Activated B cell treated with CpG ODN at 0.5 μM for 24 hours (primary cell): ENCODE data around the gene PTPRK. TPM values are rescaled to one million over a fixed set of nuclear protein-coding genes. Genes with fewer than 3 reads are reported as not detected.

ENCODE experiments used
- ATAC-seq: fragments of 200-7000 bp; cut with Tn5 transposase; one replicate; pipeline ENCODE4 v1.10.0; 2021; ENCODE audit warnings: low read depth, mild to moderate bottlenecking, moderate library complexity
- CTCF ChIA-PET: fragments of 350-600 bp; sonication (Branson Sonifier 250); formaldehyde crosslinking; loops from one replicate; lab custom pipeline; 2021; ENCODE audit warnings: antibody characterized with exemption; lab: Charles Lee
- POLR2A ChIA-PET: fragments of 350-600 bp; sonication (Branson Sonifier 250); formaldehyde crosslinking; loops from one replicate; lab custom pipeline; 2021; ENCODE audit warnings: antibody characterized with exemption; lab: Charles Lee
- DNase-seq: peaks from one replicate; pipeline ENCODE4 v3.0.0; 2022
- H3K27ac Mint-ChIP-seq: one replicate; pipeline ENCODE4 v1.8.0; 2020; ENCODE audit warnings: mixed read lengths
- H3K27me3 Mint-ChIP-seq: one replicate; pipeline ENCODE4 v1.8.0; 2021; ENCODE audit warnings: mixed read lengths
- H3K36me3 Mint-ChIP-seq: one replicate; pipeline ENCODE4 v1.8.0; 2021; ENCODE audit warnings: low read depth, mixed read lengths
- H3K4me1 Mint-ChIP-seq: one replicate; pipeline ENCODE4 v1.8.0; 2021; ENCODE audit warnings: mixed read lengths
- H3K4me3 Mint-ChIP-seq: one replicate; pipeline ENCODE4 v1.8.0; 2020; ENCODE audit warnings: mild to moderate bottlenecking, mixed read lengths
- H3K9me3 Mint-ChIP-seq: one replicate; pipeline ENCODE4 v1.8.0; 2020; ENCODE audit warnings: mixed read lengths
- CTCF ChIP-seq: fragments of 200-600 bp; IDR thresholded peaks from one replicate; pipeline ENCODE4 v1.8.0; 2022; ENCODE audit warnings: antibody characterized with exemption, mild to moderate bottlenecking
- intact Hi-C: fragments of 100-400 bp; cut with micrococcal nuclease; formaldehyde crosslinking; loops from one replicate; pipeline ENCODE4 v1.15.1; 2024
- total RNA-seq: library from RNA; stranded (reverse); gene quantifications from 2 replicates; pipeline ENCODE4 v1.2.3, GENCODE V29; 2022

PTPRK gene
- total RNA-seq, 1 donor from 2014 or later = 14.2 TPM

DNA sequence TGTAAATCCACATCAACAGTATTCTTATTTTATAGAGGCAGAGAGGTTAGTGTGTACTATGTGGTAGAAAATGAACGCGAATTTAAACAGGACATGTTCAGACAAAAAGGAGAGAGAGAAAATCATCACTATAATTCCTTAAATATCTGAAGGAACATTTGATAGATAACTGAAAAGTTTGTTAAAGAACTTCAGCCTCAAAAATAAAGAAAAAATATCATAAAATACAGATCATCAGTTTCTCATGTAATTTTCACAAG is 169.2 kb downstream of the PTPRK start:
- H3K4me3 Mint-ChIP-seq = no peak overlapping the region
- DNase-seq (no peak), ATAC-seq (no peak)
- no peak overlapping the region for H3K27ac Mint-ChIP-seq
- H3K9me3 Mint-ChIP-seq = no peaks in the 10 kb centered on the region
- no peaks in the 10 kb centered on the region for H3K36me3 Mint-ChIP-seq
- ChIA-PET POLR2A (no interaction called here), CTCF (no interaction called here)
- H3K4me1 Mint-ChIP-seq = no peaks in the 10 kb centered on the region
- H3K27me3 Mint-ChIP-seq = peaks cover 4% of the 10 kb centered on the region
- TF ChIP-seq CTCF = no peak
- intact Hi-C loops = no loop called here

DNA sequence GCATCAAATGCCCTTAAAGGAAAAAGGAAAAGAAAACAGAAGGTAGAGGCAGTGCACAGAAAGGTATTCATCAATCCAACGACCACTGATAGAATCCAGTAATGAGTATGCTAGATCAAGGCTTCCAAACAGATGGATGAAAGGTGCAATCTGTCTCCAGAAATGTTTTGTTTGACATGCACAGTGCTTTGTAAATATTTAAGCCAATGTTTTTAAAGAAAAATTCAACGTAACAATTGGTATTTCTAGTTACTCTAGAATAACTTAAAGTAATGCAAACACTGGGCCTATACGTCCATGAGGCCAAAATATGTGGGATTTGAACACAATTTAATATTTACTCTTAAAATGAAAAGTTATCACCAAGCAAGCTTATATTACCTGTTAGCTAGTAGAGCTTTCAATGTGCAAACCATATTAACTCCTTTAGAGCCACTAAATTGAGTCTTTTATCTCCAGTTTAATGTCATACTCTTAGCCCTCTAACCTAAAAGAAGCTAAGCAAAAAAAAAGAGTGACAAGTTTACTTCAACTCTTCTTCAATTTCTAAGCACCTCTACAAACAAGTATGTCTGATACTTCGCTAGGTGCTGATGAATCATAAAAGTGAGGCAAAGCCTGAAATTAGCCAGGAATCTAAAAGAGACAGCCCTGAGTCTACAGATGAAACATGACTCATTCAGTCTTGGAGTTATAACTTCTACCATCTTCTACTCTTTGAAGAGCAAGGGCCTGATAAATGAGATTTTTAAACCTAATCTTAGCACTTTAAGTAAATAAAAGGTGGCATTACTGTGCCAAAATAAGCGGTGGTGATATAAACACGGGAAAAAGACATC is 169.8 kb downstream of the PTPRK start:
- H3K9me3 Mint-ChIP-seq = no peaks in the 10 kb centered on the region
- no peak overlapping the region for H3K27ac Mint-ChIP-seq
- no peaks in the 10 kb centered on the region for H3K36me3 Mint-ChIP-seq
- ChIA-PET POLR2A (no interaction called here), CTCF (no interaction called here)
- no peak for TF ChIP-seq CTCF
- peaks cover 4% of the 10 kb centered on the region for H3K27me3 Mint-ChIP-seq
- no peak overlapping the region for H3K4me3 Mint-ChIP-seq
- intact Hi-C loops = no loop called here
- DNase-seq (no peak), ATAC-seq (no peak)
- no peaks in the 10 kb centered on the region for H3K4me1 Mint-ChIP-seq

- intact Hi-C loops = no loop called here
- Mint-ChIP-seq H3K27ac (no peak overlapping the region), H3K36me3 (no peaks in the 10 kb centered on the region), H3K9me3 (no peaks in the 10 kb centered on the region), H3K27me3 (peaks cover 4% of the 10 kb centered on the region), H3K4me1 (no peaks in the 10 kb centered on the region), H3K4me3 (no peak overlapping the region)
- DNase-seq (no peak), ATAC-seq (no peak)
- ChIA-PET CTCF (no interaction called here), POLR2A (no interaction called here)
- no peak for TF ChIP-seq CTCF
Observed at GRCh38 chr6:128347123-128347522, 173.3 kb downstream of the PTPRK start.

DNA sequence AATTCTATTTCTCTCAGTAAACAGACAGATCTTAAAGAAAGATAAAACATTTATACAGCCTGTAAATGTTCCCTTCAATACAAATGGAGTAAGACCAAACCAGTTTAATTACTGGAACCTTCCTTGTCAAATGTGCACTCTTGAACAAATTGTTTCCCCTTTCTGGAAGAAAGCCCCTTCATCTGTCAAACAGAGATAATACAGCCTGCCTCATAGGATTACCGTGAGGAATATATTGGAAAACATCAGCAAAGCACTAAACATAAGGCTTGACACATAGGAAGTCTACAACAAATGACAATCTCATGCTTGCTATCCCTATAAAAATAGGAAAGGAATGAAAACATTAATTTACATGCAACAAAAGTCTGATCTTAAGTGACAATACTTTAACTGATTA is 173.8 kb downstream of the PTPRK start:
- POLR2A ChIA-PET = no interaction called here
- CTCF ChIA-PET = no interaction called here
- DNase-seq (no peak), ATAC-seq (no peak)
- H3K27ac Mint-ChIP-seq = no peak overlapping the region
- H3K27me3 Mint-ChIP-seq = peaks cover 4% of the 10 kb centered on the region
- TF ChIP-seq CTCF = no peak
- intact Hi-C loops = no loop called here
- no peaks in the 10 kb centered on the region for H3K4me1 Mint-ChIP-seq
- H3K9me3 Mint-ChIP-seq = no peaks in the 10 kb centered on the region
- no peak overlapping the region for H3K4me3 Mint-ChIP-seq
- no peaks in the 10 kb centered on the region for H3K36me3 Mint-ChIP-seq

DNA sequence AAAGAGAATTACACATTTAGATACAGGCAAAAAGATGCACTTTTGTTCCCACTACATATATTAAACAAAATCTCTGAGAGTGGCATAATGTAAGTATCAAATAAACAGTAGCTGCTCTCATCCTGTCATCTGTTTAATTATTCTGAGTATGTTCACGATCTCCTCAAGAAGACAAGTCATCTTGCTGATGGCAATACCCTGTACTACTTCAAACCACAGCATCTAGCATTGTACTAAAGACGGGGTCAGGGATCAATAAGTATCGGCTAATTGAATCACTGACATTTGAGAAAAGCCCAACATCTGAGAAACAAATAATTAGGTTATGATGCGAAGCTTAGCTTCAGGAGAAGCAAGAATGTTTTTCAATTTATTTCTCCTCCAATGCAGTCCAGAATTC is 175.1 kb downstream of the PTPRK start:
- POLR2A ChIA-PET = no interaction called here
- Mint-ChIP-seq H3K27ac (no peak overlapping the region), H3K4me1 (no peaks in the 10 kb centered on the region), H3K9me3 (no peaks in the 10 kb centered on the region), H3K4me3 (no peak overlapping the region), H3K36me3 (no peaks in the 10 kb centered on the region), H3K27me3 (peaks cover 4% of the 10 kb centered on the region)
- TF ChIP-seq CTCF = no peak
- ATAC-seq = no peak
- no peak for DNase-seq
- intact Hi-C loops = no loop called here
- CTCF ChIA-PET = no interaction called here
